GM12874 (cell line): ENCODE results near the gene TIAM1.

ENCODE experiments used
- TF ChIP-seq, protein P1 (sequence below): IDR thresholded peaks from 2 replicates; pipeline ENCODE4 v1.5.1; 2011; ENCODE audit warnings: low read depth, mild to moderate bottlenecking, control low read depth, low read length, moderate library complexity; ENCODE audit not compliant: insufficient read depth

Gene TIAM1, protein sequence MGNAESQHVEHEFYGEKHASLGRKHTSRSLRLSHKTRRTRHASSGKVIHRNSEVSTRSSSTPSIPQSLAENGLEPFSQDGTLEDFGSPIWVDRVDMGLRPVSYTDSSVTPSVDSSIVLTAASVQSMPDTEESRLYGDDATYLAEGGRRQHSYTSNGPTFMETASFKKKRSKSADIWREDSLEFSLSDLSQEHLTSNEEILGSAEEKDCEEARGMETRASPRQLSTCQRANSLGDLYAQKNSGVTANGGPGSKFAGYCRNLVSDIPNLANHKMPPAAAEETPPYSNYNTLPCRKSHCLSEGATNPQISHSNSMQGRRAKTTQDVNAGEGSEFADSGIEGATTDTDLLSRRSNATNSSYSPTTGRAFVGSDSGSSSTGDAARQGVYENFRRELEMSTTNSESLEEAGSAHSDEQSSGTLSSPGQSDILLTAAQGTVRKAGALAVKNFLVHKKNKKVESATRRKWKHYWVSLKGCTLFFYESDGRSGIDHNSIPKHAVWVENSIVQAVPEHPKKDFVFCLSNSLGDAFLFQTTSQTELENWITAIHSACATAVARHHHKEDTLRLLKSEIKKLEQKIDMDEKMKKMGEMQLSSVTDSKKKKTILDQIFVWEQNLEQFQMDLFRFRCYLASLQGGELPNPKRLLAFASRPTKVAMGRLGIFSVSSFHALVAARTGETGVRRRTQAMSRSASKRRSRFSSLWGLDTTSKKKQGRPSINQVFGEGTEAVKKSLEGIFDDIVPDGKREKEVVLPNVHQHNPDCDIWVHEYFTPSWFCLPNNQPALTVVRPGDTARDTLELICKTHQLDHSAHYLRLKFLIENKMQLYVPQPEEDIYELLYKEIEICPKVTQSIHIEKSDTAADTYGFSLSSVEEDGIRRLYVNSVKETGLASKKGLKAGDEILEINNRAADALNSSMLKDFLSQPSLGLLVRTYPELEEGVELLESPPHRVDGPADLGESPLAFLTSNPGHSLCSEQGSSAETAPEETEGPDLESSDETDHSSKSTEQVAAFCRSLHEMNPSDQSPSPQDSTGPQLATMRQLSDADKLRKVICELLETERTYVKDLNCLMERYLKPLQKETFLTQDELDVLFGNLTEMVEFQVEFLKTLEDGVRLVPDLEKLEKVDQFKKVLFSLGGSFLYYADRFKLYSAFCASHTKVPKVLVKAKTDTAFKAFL (N-terminal part only)

DNA sequence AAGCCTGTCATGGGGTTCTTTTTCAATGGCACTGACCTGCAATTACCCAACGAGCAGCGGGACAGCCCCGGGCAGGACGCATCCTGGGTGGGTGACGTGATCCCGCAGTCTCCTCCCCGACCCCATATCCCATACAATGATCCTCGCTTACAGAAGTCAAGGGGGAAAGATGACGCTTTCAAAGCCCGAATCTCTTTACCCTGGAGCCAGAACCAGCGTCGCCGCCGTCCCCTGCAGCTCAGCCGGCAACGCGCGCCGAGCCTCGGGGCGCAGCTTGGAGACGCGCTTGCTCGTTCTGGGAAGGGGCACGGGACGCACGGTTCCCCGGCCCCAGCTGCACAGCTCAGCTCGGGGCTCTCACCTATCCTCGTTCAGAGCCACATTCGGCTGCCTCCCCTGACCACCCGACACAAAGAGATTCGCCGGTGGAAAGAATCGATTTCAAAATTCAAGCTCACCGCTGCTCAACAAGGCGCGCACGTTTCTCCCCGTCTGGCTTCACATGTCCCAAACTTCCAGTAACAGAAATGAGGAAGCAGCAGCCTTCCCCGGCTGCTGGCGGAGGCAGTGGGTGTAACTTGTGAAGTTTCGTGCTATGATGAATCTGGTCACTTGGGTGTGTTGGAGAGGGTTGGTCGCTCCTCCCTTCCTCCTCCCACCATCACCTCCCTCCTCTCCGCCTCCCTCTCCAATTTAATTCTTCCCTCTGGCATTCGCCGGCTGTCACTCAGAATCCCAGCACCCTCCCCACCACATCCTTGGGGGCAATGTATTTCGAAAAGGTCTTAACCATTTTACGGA, at the start of gene TIAM1:
TIAM1 (minus strand) TSS at position 582 of the 801 bp plus-strand sequence. CDS start 77,289 bp downstream, outside the sequence.
- TF ChIP-seq, protein P1, sequence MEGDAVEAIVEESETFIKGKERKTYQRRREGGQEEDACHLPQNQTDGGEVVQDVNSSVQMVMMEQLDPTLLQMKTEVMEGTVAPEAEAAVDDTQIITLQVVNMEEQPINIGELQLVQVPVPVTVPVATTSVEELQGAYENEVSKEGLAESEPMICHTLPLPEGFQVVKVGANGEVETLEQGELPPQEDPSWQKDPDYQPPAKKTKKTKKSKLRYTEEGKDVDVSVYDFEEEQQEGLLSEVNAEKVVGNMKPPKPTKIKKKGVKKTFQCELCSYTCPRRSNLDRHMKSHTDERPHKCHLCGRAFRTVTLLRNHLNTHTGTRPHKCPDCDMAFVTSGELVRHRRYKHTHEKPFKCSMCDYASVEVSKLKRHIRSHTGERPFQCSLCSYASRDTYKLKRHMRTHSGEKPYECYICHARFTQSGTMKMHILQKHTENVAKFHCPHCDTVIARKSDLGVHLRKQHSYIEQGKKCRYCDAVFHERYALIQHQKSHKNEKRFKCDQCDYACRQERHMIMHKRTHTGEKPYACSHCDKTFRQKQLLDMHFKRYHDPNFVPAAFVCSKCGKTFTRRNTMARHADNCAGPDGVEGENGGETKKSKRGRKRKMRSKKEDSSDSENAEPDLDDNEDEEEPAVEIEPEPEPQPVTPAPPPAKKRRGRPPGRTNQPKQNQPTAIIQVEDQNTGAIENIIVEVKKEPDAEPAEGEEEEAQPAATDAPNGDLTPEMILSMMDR = no peak

DNA sequence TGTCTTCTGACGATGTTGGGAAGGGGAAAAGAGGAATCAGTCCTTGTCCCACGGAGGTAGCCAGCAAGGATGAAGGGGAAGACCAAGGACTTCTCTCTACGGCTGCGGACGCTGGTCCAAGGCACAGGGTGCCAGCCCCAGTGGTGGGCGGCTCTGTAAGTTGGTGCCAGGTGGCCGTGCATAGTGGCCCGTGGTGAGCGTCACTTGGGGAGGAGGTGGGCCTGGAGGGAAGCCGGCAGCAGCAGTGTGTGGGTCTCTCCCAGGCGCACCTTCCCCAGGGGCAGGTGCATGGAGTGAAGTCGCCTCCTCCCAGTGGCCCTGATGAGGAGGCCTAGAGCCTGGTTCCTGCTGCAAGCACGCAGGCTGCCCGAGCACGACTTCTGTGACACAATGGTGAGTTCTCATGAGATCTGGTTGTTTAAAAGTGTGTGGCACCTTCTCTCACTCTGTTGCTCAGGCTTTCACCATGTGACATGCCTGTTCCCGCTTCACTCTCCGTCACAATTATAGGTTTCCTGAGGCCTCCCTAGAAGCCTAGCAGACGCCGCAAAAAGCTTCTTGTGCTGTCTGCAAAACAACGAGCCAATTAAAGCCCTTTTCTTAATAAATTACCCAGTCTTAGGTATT, 43.6 kb upstream of the TIAM1 start:
- TF ChIP-seq, protein P1 = no peak

DNA sequence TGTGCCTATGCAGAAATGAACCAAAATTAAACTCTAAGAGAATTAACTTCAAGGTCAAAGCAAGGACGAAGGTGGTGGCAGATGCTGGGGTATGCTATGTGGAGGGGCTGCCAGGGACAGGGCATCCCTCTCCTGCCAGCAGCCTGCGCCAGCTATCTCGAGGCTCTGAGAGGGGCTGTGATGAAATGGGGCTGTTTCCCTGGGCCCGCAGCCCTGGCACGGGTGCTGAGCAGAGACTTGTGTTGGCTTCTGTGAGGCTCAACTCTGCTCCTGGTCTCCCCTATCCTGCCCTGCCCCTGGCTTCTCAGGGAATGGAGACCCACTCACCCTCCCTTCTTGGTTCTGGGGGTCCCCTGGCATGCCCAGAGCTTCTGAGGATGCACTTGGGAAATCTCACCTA, 41.9 kb upstream of the TIAM1 start:
- TF ChIP-seq, protein P1 = no peak

DNA sequence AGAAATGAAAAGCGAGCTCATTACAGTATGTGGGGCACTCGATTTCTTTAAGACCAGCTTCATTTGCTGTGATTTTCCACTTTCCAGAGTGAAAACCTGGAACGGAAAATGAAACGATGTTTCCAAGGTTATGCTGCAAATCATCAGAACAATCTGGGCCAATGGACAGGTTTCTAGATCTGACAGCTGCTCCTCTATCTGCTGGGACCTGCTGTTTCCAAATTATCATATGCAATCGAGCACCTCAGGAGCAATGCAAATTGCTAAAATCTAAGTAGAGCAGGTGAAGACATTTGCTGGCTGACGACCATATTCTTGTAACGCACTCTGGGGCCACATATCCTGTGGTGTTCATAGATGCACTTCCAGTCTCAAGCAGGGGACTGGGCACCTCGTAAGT, 39.7 kb upstream of the TIAM1 start:
- TF ChIP-seq, protein P1 = no peak

DNA sequence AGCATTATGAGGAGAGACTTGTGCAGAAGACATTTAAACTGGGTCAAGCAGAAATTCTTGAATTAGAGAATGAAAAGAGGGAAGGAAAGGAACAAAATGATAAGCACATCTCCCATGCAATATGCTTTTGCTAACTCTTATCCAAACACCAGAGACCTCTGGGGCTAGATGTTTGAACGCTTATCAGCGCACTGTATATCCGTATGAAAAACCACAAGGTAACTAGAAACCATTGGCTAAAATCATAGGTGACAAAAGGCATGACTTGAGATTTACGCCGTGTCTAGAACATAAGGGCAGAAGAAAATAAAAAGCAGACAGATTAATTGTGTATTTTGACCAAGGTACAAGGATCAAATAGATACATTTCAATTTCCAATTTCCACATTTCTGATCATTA, 38.0 kb upstream of the TIAM1 start:
- TF ChIP-seq, protein P1 = no peak

DNA sequence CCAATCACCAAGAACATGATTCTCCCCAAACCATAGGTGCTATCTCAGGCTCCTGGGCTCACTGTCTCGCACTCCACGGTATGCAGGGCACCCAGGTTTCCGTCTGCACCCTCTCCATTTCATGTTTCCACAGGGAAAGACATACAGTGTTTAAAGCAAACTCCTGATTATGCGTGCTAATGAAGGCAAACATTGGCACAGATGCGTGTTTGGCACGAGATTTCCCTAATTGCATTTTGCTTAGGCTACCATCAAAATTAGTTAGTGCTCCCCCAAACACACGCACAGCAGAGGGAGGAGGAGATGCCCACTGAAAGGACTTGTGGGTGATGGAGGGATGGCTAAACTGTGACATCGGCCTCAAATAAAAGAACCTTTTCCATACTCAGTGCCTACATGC, 32.2 kb upstream of the TIAM1 start:
- TF ChIP-seq, protein P1 = no peak
